Fibroblast of lung (primary cell): ENCODE results near the gene TMEM239. TPM values are rescaled to one million over a fixed set of nuclear protein-coding genes. Genes with fewer than 3 reads are reported as not detected.

ENCODE experiments used
- DNase-seq, 2 donors: peaks; one replicate each; pipeline versions ENCODE4 v3.0.0 to v3.0.0-alpha.2; 2010; ENCODE audit warnings: low read depth in 2 of 2
- H2AFZ ChIP-seq: 2 replicates; pipeline ENCODE4 v1.5.1; 2012; ENCODE audit warnings: low read length, control low read depth, inconsistent platforms
- H3K27ac ChIP-seq: 2 replicates; pipeline ENCODE4 v1.5.1; 2011; ENCODE audit warnings: low read length, control low read depth; ENCODE audit not compliant: insufficient read depth
- H3K27me3 ChIP-seq: 2 replicates; pipeline ENCODE4 v1.5.1; 2011; ENCODE audit warnings: mild to moderate bottlenecking, low read length; ENCODE audit not compliant: control insufficient read depth, insufficient read depth
- H3K36me3 ChIP-seq: 2 replicates; pipeline ENCODE4 v1.5.1; 2011; ENCODE audit warnings: low read length; ENCODE audit not compliant: control insufficient read depth, insufficient read depth
- H3K4me1 ChIP-seq: 2 replicates; pipeline ENCODE4 v1.5.1; 2011; ENCODE audit warnings: low read length; ENCODE audit not compliant: control insufficient read depth, insufficient read depth; ENCODE audit errors: extremely low read depth
- H3K4me2 ChIP-seq: 2 replicates; pipeline ENCODE4 v1.5.1; 2011; ENCODE audit warnings: low read length, control low read depth; ENCODE audit not compliant: insufficient read depth; ENCODE audit errors: extremely low read depth
- H3K4me3 ChIP-seq, 4 experiments: fragments of 200-600 bp in 1 of 4; sonication (generic) in 1 of 4; replicated peaks in 1 of 4; 2 replicates each; pipeline ENCODE4 v1.5.1; 2011 to 2016; ENCODE audit warnings: low read length in 4 of 4, low read depth in 3 of 4, mild to moderate bottlenecking in 3 of 4, control low read depth in 2 of 4, inconsistent platforms in 1 of 4, mixed read lengths in 1 of 4; ENCODE audit not compliant: insufficient read depth in 1 of 4; ENCODE audit errors: control extremely low read depth in 1 of 4
- H3K79me2 ChIP-seq: 2 replicates; pipeline ENCODE4 v1.5.1; 2012; ENCODE audit warnings: mild to moderate bottlenecking, low read length, inconsistent platforms; ENCODE audit not compliant: control insufficient read depth, insufficient read depth
- H3K9ac ChIP-seq: 2 replicates; pipeline ENCODE4 v1.5.1; 2011; ENCODE audit warnings: mild to moderate bottlenecking, low read length, control low read depth; ENCODE audit not compliant: insufficient read depth
- H3K9me3 ChIP-seq: 2 replicates; pipeline ENCODE4 v1.5.1; 2012; ENCODE audit warnings: low read depth, low read length; ENCODE audit not compliant: control insufficient read depth, insufficient read depth
- H4K20me1 ChIP-seq: 2 replicates; pipeline ENCODE4 v1.5.1; 2011; ENCODE audit warnings: low read length; ENCODE audit not compliant: control insufficient read depth, insufficient read depth; ENCODE audit errors: extremely low read depth
- EZH2 ChIP-seq: IDR thresholded peaks from 2 replicates; pipeline ENCODE4 v1.5.1; 2012; ENCODE audit warnings: low read length, control low read depth, mild to moderate bottlenecking; ENCODE audit errors: missing control alignments
- polyA plus RNA-seq, 2 donors: library from polyadenylated mRNA; depleted of rRNA in 1 of 2; stranded (reverse) in 1 of 2; unstranded in 1 of 2; fragments of >200 nt; gene quantifications; 2 replicates each; pipeline ENCODE4 v1.2.1, GENCODE V29; 2011 to 2012; ENCODE audit warnings: missing spikeins in 1 of 2
- total RNA-seq: library from RNA; depleted of rRNA; stranded (reverse); fragments of >200 nt; gene quantifications from 2 replicates; pipeline ENCODE4 v1.2.1, GENCODE V29; 2014
- TF ChIP-seq, protein P1 (sequence below), 2 donors: IDR thresholded peaks in 1 of 2; conservative IDR thresholded peaks in 1 of 2; 1 replicate in 1 of 2; 2 replicates in 1 of 2; pipeline ENCODE4 v1.5.1; 2011 to 2012; ENCODE audit warnings: low read length in 2 of 2, control low read depth in 1 of 2, inconsistent platforms in 1 of 2, low read depth in 1 of 2, mild to moderate bottlenecking in 1 of 2

TMEM239 gene
- total and polyA plus RNA-seq, 2 donors (not counting 1 experiment from before 2014, with no cell fraction given) = 0.03 TPM; not detected in 1

DNA sequence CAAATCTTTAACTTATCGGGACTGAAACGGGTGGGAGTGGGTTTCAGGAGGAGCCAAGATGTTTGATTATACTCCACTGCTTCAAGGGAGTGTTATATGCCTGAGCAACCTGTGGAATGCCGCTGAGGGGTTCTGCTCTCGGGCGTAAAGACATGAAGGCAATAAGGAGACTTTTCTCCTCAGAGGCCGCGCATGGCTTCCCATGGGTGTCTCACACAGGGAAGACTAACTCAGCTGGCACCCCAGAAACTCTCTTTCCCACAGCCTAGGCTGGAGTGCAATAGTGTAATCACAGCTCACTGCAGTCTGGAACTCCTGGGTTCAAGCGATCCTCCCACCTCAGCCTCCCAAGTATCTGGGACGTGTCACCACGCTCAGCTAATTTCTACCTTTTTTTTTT, 6.5 kb upstream of the TMEM239 start:
- no peak overlapping the region for H3K4me3 ChIP-seq
- DNase-seq = no peak
- H3K4me1 ChIP-seq = peaks cover 6% of the 10 kb centered on the region
- H3K9me3 ChIP-seq = no peaks in the 10 kb centered on the region
- H3K27me3 ChIP-seq = peaks cover 30% of the 10 kb centered on the region
- no peaks in the 10 kb centered on the region for H3K36me3 ChIP-seq
- TF ChIP-seq, protein P1, sequence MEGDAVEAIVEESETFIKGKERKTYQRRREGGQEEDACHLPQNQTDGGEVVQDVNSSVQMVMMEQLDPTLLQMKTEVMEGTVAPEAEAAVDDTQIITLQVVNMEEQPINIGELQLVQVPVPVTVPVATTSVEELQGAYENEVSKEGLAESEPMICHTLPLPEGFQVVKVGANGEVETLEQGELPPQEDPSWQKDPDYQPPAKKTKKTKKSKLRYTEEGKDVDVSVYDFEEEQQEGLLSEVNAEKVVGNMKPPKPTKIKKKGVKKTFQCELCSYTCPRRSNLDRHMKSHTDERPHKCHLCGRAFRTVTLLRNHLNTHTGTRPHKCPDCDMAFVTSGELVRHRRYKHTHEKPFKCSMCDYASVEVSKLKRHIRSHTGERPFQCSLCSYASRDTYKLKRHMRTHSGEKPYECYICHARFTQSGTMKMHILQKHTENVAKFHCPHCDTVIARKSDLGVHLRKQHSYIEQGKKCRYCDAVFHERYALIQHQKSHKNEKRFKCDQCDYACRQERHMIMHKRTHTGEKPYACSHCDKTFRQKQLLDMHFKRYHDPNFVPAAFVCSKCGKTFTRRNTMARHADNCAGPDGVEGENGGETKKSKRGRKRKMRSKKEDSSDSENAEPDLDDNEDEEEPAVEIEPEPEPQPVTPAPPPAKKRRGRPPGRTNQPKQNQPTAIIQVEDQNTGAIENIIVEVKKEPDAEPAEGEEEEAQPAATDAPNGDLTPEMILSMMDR (conservative IDR thresholded peaks at IDR 0.05 in 1 of 2, IDR thresholded peaks at IDR 0.05 in 1 of 2; ENCODE audit: low read depth in 1 of 2, low read length in 2 of 2) = no peak
- no peak for TF ChIP-seq EZH2
- no peaks in the 10 kb centered on the region for H4K20me1 ChIP-seq
- no peak overlapping the region for H2AFZ ChIP-seq
- H3K9ac ChIP-seq = no peak overlapping the region
- no peak overlapping the region for H3K4me2 ChIP-seq
- no peak overlapping the region for H3K27ac ChIP-seq
- H3K79me2 ChIP-seq = no peaks in the 10 kb centered on the region

DNA sequence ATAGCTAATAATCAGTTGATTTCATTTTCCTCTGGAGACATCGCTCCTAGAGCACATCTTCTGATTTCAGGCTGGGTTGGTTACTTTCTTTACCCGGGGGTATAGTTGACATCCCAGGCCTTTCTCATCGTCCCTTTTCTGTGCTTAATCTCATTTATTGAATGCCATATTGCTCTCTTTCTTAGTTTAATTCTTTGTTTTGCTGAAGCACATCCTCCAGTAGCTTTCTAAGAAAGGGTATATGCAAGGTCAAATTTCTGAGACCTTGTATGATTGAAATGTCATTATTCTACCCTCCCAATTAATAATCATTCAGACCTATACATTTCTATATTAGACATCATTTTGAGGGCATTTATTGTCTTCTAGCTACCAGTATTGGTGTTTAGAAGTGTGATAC, 4.0 kb upstream of the TMEM239 start:
- Histone ChIP-seq H2AFZ (no peak overlapping the region), H3K9me3 (no peaks in the 10 kb centered on the region), H3K4me3 (no peak overlapping the region), H3K36me3 (no peaks in the 10 kb centered on the region), H4K20me1 (no peaks in the 10 kb centered on the region), H3K79me2 (no peaks in the 10 kb centered on the region), H3K4me2 (no peak overlapping the region), H3K27ac (no peak overlapping the region), H3K9ac (no peak overlapping the region), H3K4me1 (peaks cover 14% of the 10 kb centered on the region), H3K27me3 (peaks cover 7% of the 10 kb centered on the region)
- DNase-seq = no peak
- TF ChIP-seq, protein P1 (conservative IDR thresholded peaks at IDR 0.05 in 1 of 2, IDR thresholded peaks at IDR 0.05 in 1 of 2; ENCODE audit: low read depth in 1 of 2, low read length in 2 of 2) = no peak
- TF ChIP-seq EZH2 = no peak

DNA sequence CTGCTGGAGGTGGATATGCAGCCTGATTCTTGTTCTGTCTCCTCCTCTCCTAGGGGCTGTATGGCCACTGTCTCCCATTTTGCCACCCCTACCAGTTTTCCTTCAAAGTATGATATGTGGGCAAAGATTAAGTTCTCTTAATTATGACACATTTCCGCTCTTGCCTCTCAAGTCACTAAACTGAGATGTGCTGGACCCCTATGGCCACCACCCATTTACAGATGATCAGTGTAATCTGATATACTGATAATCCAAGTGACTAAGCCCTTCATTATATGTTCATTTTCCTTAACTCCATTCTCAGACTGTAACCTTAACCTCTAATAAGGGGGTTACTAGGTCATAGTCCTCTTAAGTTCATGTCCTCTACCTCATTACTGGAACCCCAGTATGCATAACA, 2.1 kb upstream of the TMEM239 start:
- TF ChIP-seq EZH2 = no peak
- TF ChIP-seq, protein P1 (conservative IDR thresholded peaks at IDR 0.05 in 1 of 2, IDR thresholded peaks at IDR 0.05 in 1 of 2; ENCODE audit: low read depth in 1 of 2, low read length in 2 of 2) = no peak
- H3K4me1 ChIP-seq = peaks cover 17% of the 10 kb centered on the region
- H3K36me3 ChIP-seq = no peaks in the 10 kb centered on the region
- H3K27me3 ChIP-seq = no peaks in the 10 kb centered on the region
- H4K20me1 ChIP-seq = no peaks in the 10 kb centered on the region
- peak overlapping the region; percentile 42 for H3K4me2 ChIP-seq
- no peak overlapping the region for H2AFZ ChIP-seq
- no peak overlapping the region for H3K4me3 ChIP-seq
- no peaks in the 10 kb centered on the region for H3K79me2 ChIP-seq
- peak overlapping the region; percentile 10 for H3K27ac ChIP-seq
- H3K9ac ChIP-seq = no peak overlapping the region
- no peak for DNase-seq
- no peaks in the 10 kb centered on the region for H3K9me3 ChIP-seq
